Astrocyte (in vitro differentiated cells and primary cell): Measurements from ENCODE around the gene NLGN1. TPM values are rescaled to one million over a fixed set of nuclear protein-coding genes. Genes with fewer than 3 reads are reported as not detected.

Experiments used
- DNase-seq: peaks from one replicate; pipeline ENCODE4 v3.0.0-alpha.2; 2010; ENCODE audit warnings: low read depth
- FAIRE-seq: peaks from 2 replicates; lab custom pipeline; 2011; peaks lifted over from hg19 to GRCh38; lab: Jason Lieb, UNC
- H2AFZ ChIP-seq: 2 replicates; pipeline ENCODE4 v1.6.0; 2012; ENCODE audit warnings: low read depth, low read length, inconsistent platforms
- H3K27ac ChIP-seq: 2 replicates; pipeline ENCODE4 v1.5.1; 2011; ENCODE audit warnings: low read depth, low read length, inconsistent platforms
- H3K27me3 ChIP-seq: 2 replicates; pipeline ENCODE4 v1.6.0; 2011; ENCODE audit warnings: low read length, inconsistent platforms; ENCODE audit not compliant: insufficient read depth
- H3K36me3 ChIP-seq: 2 replicates; pipeline ENCODE4 v1.5.1; 2011; ENCODE audit warnings: low read length, inconsistent platforms; ENCODE audit not compliant: insufficient read depth
- H3K4me1 ChIP-seq: 2 replicates; pipeline ENCODE4 v1.5.1; 2011; ENCODE audit warnings: low read length, inconsistent platforms; ENCODE audit not compliant: insufficient read depth
- H3K4me2 ChIP-seq: 2 replicates; pipeline ENCODE4 v1.6.0; 2012; ENCODE audit warnings: low read length, inconsistent platforms
- H3K4me3 ChIP-seq: 2 replicates; pipeline ENCODE4 v1.5.1; 2011; ENCODE audit warnings: low read depth, mild to moderate bottlenecking, low read length, inconsistent platforms; ENCODE audit not compliant: insufficient read depth
- H3K79me2 ChIP-seq: 2 replicates; pipeline ENCODE4 v1.6.0; 2012; ENCODE audit warnings: mild to moderate bottlenecking, low read length, inconsistent platforms; ENCODE audit not compliant: insufficient read depth
- H3K9ac ChIP-seq: 2 replicates; pipeline ENCODE4 v1.6.0; 2012; ENCODE audit warnings: mild to moderate bottlenecking, low read length, inconsistent platforms
- H3K9me3 ChIP-seq: 2 replicates; pipeline ENCODE4 v1.5.1; 2012; ENCODE audit warnings: low read depth, mild to moderate bottlenecking, low read length, inconsistent platforms; ENCODE audit not compliant: insufficient read depth
- H4K20me1 ChIP-seq: 2 replicates; pipeline ENCODE4 v1.6.0; 2012; ENCODE audit warnings: low read length, inconsistent platforms; ENCODE audit not compliant: insufficient read depth
- H3K27ac Mint-ChIP-seq: one replicate; pipeline ENCODE4 v1.8.0; 2021; ENCODE audit warnings: mild to moderate bottlenecking, mixed read lengths; ENCODE audit not compliant: unreplicated experiment
- H3K27me3 Mint-ChIP-seq: one replicate; pipeline ENCODE4 v1.8.0; 2021; ENCODE audit warnings: low read depth, mixed read lengths; ENCODE audit not compliant: unreplicated experiment
- H3K36me3 Mint-ChIP-seq: one replicate; pipeline ENCODE4 v1.8.0; 2021; ENCODE audit warnings: low read depth, mixed read lengths; ENCODE audit not compliant: unreplicated experiment
- H3K4me1 Mint-ChIP-seq: one replicate; pipeline ENCODE4 v1.8.0; 2021; ENCODE audit warnings: low read depth, mixed read lengths; ENCODE audit not compliant: unreplicated experiment
- H3K4me3 Mint-ChIP-seq: one replicate; pipeline ENCODE4 v1.8.0; 2021; ENCODE audit warnings: mild to moderate bottlenecking, moderate library complexity, mixed read lengths; ENCODE audit not compliant: unreplicated experiment
- H3K9me3 Mint-ChIP-seq: one replicate; pipeline ENCODE4 v1.8.0; 2021; ENCODE audit warnings: mild to moderate bottlenecking, mixed read lengths; ENCODE audit not compliant: unreplicated experiment
- EZH2 ChIP-seq: IDR thresholded peaks from 2 replicates; pipeline ENCODE4 v1.6.1; 2012; ENCODE audit warnings: mild to moderate bottlenecking, low read length, inconsistent platforms; ENCODE audit not compliant: insufficient read depth
- total RNA-seq: library from RNA; stranded (reverse); gene quantifications from 2 replicates; pipeline ENCODE4 v1.2.1, GENCODE V29; 2021
- TF ChIP-seq, protein P1 (sequence below): IDR thresholded peaks from 2 replicates; pipeline ENCODE4 v1.5.1; 2011; ENCODE audit warnings: low read depth, mild to moderate bottlenecking, inconsistent platforms, low read length, moderate library complexity; ENCODE audit not compliant: insufficient read depth

The NLGN1 gene
- total RNA-seq, 1 donor from 2014 or later: 1.2 TPM

DNA sequence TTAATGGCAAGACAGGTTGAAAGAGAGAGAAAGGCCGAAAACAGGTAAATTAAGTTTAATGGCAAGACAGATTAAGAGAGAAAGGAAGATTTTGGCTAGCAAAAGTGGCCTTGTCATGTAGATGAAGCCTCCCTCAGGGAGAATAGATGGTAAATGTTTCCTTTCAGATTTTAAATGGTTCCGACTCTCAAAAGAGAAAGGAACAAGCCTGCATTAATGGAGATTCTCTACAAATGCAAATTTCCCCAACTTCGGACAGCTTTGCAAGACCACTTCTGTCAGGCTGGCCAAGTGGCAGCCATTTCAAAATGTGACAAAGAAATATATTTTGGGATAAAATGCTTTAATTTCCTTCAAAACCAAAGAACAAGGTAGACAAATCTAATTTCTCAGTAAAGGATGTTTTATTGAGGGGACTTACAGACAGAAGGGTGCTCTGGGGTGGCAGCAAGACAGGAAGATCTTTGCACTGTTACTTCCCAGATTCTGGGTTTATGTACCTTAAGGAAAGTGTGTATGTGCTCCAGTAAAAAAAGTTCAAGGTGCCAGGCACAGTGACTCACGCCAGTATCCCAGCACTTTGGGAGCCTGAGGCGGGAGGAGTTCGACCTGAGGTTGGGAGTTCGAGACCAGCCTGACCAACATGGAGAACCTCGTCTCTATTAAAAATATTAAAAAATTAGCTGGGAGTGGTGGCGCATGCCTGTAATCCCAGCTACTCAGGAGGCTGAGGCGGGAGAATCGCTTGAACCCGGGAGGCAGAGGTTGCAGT lies 835.3 kb downstream of the NLGN1 start:
- Mint-ChIP-seq H3K9me3 (no peaks in the 10 kb centered on the region), H3K36me3 (no peaks in the 10 kb centered on the region), H3K4me1 (peaks cover 5% of the 10 kb centered on the region), H3K27ac (no peak overlapping the region), H3K27me3 (no peaks in the 10 kb centered on the region), H3K4me3 (no peak overlapping the region)
- H3K4me1 ChIP-seq: no peaks in the 10 kb centered on the region
- H2AFZ ChIP-seq: no peak overlapping the region
- no peak overlapping the region for H3K27ac ChIP-seq
- no peak overlapping the region for H3K4me2 ChIP-seq
- no peaks in the 10 kb centered on the region for H3K36me3 ChIP-seq
- DNase-seq: no peak
- H3K79me2 ChIP-seq: no peaks in the 10 kb centered on the region
- H3K4me3 ChIP-seq: no peak overlapping the region
- no peaks in the 10 kb centered on the region for H3K27me3 ChIP-seq
- H3K9ac ChIP-seq: no peak overlapping the region
- no peak for FAIRE-seq
- no peaks in the 10 kb centered on the region for H4K20me1 ChIP-seq
- TF ChIP-seq, protein P1, sequence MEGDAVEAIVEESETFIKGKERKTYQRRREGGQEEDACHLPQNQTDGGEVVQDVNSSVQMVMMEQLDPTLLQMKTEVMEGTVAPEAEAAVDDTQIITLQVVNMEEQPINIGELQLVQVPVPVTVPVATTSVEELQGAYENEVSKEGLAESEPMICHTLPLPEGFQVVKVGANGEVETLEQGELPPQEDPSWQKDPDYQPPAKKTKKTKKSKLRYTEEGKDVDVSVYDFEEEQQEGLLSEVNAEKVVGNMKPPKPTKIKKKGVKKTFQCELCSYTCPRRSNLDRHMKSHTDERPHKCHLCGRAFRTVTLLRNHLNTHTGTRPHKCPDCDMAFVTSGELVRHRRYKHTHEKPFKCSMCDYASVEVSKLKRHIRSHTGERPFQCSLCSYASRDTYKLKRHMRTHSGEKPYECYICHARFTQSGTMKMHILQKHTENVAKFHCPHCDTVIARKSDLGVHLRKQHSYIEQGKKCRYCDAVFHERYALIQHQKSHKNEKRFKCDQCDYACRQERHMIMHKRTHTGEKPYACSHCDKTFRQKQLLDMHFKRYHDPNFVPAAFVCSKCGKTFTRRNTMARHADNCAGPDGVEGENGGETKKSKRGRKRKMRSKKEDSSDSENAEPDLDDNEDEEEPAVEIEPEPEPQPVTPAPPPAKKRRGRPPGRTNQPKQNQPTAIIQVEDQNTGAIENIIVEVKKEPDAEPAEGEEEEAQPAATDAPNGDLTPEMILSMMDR: no peak
- TF ChIP-seq EZH2: no peak
- no peaks in the 10 kb centered on the region for H3K9me3 ChIP-seq

DNA sequence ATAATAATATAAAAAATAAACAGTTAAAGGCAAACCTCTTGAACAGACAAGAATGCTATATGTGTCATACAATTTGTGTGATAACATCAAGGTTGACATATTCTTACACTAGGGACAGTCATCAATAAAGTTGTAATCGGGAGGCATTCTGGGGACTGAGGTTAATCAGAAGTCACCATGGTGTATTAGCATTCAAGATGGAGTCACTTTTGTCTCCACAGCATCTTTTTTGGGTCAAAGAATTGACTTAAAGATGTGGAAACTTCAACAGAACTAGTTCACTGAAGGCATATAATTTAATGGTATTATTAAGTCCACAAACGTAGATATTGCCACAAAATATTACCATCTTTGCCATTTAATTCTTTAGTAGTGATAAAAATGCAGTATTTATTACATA lies 836.0 kb downstream of the NLGN1 start:
- no peak overlapping the region for H2AFZ ChIP-seq
- no peak overlapping the region for H3K27ac ChIP-seq
- Mint-ChIP-seq H3K9me3 (no peaks in the 10 kb centered on the region), H3K4me3 (no peak overlapping the region), H3K4me1 (peaks cover 5% of the 10 kb centered on the region), H3K36me3 (no peaks in the 10 kb centered on the region), H3K27ac (no peak overlapping the region), H3K27me3 (no peaks in the 10 kb centered on the region)
- H3K9ac ChIP-seq: no peak overlapping the region
- no peak overlapping the region for H3K4me2 ChIP-seq
- H3K4me1 ChIP-seq: no peaks in the 10 kb centered on the region
- no peaks in the 10 kb centered on the region for H4K20me1 ChIP-seq
- no peaks in the 10 kb centered on the region for H3K27me3 ChIP-seq
- TF ChIP-seq, protein P1: no peak
- TF ChIP-seq EZH2: no peak
- H3K79me2 ChIP-seq: no peaks in the 10 kb centered on the region
- no peaks in the 10 kb centered on the region for H3K36me3 ChIP-seq
- DNase-seq: no peak
- FAIRE-seq: no peak
- H3K9me3 ChIP-seq: no peaks in the 10 kb centered on the region
- no peak overlapping the region for H3K4me3 ChIP-seq
